ENCODE data around the gene AKAP8L. TPM values are rescaled to one million over a fixed set of nuclear protein-coding genes. Genes with fewer than 3 reads are reported as not detected.

Gene AKAP8L, protein sequence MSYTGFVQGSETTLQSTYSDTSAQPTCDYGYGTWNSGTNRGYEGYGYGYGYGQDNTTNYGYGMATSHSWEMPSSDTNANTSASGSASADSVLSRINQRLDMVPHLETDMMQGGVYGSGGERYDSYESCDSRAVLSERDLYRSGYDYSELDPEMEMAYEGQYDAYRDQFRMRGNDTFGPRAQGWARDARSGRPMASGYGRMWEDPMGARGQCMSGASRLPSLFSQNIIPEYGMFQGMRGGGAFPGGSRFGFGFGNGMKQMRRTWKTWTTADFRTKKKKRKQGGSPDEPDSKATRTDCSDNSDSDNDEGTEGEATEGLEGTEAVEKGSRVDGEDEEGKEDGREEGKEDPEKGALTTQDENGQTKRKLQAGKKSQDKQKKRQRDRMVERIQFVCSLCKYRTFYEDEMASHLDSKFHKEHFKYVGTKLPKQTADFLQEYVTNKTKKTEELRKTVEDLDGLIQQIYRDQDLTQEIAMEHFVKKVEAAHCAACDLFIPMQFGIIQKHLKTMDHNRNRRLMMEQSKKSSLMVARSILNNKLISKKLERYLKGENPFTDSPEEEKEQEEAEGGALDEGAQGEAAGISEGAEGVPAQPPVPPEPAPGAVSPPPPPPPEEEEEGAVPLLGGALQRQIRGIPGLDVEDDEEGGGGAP
- total RNA-seq (2014; rRNA removed; shearing (Covaris generic)) = 66.2 and 66.3 TPM in 2 replicates

DNA sequence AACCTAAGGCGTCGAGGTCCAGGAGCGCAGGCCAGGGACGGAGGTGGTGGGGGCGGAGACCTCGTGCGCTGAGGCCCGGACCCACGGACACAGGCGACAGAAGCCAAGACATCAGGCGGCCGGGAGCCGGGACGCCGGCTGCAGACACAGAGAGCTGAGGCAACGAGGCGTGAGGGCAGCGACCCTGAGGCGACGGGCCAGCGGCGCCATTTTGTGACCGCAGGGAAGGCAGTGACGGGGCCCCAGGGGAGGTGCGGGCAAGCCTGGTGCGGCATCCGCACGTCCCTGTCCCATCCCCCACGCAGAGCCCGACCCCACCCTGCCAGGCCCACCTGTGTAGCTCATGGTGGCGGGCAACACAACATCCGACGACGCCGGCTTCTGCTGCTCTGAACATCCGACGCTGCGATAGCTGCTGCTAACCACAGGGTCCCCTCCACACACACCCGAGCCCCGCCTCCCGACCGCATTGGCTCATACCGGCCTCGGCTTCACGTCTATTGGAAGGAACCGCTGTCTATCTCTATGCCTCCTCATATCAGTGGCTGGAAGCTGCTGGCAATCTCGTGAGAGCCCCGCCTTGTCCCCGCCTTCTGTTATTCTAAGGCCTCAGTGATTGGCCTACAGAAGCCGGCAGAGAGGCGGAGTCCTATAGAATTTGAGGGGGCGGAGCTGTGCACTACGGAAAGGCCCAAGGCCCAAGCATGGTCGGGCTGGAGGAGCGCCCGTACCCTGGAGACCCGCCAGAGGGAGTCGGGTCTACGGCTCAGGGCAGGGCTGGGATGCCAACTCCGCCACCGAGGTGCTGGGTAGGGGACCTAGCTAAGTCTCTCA is at the start of gene AKAP8L:
TSS of gene AKAP8L (minus strand) at position 410 of the 834 bp plus-strand sequence. CDS start at position 345, 65 bp downstream.
- peak; percentile 97 for DNase-seq (ENCODE audit: low spot score)

DNA sequence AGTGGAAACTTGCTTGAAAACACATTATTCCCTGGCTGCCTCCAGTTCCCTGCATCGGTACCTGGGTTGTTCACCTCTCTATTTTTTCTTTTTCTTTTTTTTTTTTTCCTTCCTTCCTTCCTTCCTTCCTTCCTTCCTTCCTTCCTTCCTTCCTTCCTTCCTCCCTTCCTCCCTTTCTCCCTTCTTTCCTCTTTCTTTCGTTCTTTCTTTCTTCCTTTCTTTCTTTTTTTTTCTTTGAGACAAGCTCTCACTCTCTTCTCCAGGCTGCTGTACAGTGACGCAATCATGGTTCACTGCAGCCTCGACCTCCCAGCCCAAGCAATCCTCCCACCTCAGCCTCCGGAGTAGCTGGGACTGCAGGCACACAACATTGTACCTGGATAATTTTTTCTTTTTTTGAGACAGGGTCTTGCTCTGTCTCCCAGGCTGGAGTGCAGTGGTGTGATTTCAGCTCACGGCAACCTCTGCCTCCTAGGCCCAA is 49.0 kb upstream of the AKAP8L start:
- no peak for DNase-seq (ENCODE audit: low spot score)

DNA sequence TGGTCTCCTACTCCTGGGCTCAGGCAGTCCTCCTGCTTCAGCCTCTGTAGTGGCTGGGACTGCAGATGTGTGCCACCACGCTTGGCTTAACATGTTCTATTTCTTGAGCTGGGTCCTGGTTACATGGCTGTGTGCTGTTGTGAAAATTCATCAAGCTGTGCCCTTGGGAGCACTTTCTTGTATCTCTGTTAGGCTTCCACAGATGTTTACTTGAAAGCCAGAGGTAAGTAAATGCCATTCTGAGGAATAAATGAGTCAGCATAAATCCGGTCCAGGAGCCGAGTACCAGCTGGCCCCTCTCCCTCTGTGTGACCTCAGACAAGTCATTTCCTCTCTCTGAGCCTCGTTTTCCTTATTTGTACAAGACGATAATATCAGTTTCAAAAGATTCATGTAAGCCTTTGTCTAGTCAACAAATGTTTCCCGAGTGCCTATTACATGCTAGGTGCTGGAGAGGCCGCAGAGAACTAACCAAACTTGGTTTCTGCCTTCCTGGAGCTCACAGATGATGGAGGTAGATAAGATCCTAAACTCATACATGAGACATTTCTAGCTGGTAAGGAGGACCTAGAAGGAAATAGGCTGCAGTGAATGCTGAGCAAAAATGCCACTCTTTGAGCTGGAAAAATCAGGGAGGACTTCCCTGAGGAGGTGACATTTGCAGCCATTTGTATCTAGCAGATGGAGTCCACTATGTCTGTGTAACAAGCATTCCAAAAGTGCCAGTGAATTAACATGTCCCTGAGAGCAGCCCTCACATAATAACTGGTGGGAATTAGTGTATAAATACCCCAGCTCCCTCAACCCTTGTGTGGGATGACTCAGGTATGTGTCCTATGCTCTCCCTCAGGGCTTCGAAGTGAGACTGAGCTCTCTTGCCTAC is 48.3 kb upstream of the AKAP8L start:
- peak; percentile 14 for DNase-seq (ENCODE audit: low spot score)

DNA sequence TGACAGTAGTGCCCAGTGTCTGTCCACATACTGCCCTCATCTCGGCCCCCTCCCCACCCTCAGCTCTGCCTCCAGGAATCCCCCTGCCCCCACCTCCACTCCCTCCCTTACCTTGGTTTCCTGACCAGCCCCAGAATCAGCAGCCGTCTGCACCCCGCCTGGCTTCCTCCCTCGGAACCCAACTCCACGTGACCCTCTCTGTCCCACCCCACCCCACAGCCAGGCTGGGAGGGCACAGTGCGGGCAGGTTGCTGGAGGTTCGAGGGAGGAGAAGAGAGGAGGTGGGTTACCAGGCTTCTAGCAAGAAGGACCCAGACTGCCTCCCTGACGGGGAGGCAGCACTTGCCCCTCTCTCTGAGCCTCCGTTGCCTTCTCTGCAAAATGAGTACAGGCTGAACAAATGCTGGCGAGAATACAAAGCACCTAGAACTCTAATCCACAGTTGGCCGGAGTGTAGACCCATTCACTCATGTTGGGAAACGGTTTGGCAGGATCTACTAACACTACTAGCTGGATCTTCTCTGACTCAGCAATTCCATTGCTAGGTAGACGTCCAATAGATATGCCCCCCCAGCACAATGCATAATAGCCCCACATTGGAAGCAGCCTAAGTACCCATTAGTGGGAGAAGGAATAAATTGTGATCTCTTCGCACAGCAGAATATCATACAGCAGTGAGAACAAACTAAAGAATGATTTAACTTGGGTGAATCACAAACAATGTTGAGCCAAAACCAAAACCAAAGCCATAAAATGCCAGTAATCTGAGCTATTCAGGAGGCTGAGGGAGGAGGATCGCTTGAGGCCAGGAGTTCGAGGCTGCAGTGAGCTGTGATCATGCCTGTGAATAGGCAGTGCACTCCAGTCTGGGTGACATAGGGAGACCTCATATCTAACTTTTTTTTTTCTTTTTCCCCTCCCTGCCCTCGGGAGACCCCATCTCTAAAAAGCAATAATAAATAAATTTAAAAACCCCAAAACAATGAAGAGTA is 45.9 kb upstream of the AKAP8L start, which contains the start of gene RASAL3:
TSS of gene RASAL3 (minus strand) at position 151 of the 992 bp plus-strand sequence. CDS start 186 bp downstream, outside the sequence.
- DNase-seq (ENCODE audit: low spot score) = no peak

DNA sequence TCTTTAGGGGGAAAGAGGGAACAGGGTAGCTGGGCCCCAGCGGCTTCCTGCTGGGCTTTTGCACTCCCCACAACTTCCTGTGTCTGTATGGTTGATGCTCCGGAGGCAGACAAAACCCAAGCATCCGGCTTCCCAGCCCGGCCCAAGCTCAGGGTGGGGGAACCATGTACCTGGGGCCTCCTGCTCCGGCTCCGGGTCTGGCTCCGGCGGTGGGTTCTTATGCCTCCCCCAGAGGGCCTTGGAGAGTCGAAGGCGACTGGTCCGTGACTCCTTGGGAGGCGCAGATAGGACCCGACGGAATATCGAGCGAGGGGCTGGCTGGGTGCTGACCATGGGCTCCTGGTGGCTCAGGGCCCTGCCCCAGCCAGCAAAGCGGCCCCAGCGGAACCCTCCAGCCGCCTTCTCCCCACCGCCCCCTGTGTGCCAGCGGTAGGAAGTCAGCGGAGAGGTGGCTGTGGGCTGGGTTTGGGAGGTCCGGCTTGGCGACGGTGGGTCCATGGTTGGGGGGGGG is 45.1 kb upstream of the AKAP8L start:
- no peak for DNase-seq (ENCODE audit: low spot score)

DNA sequence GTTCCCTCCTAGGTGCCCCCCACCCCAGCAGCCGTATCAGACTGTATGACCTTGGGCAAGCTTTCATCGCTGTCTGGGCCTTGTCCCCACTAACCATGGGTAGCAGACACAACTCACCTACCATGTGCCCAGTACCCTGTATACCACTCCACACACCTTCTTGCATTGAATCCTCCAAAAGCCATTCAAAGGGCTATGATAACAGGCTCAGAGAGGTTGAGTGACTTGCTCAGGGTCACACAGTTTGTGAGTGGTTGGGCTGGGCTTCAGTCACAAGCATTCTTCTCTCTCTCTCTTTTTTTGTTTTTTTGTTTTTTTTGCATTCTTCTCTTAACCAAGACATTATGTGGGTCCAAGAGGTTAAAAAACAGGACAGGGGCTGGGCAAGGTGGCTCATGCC is 42.9 kb upstream of the AKAP8L start:
- no peak for DNase-seq (ENCODE audit: low spot score)

DNA sequence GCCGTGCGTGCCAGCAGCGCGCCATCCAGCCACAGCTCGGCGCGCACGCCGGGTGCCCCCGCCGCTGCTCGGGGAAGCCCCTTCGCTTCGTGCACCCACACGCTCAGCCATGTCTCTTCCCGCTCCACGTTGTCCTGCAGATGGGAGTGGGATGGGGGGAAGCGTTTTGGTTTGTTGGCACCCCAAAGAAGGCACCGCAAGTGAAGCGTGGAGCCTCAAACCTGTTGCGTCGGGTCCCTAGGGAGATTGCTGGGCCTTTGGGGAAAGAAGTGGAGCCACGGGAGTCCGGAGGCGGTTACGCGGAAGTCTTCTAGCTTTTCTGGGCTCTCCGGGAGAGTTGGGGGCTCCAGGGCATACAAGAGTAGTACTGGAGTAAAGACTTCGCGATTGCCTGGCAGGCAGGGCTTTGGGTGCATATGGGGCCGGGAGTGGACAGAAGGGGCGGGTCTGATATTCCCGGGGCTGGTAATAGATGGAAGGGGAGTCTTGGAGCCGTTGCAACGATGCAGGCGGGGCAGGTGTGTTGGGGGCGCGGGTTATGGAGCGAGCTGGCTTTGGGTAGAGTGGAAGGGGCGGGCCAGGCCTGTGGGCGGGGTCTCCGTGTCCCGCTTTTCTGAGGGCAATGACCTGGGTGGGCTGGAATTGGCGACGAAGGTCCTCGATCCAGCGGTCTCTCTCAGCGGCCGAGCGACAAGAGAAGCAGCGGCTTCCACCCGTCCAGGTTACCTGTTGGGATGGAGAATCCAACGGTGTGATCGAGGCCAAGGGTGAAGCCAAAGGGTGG is 39.1 kb upstream of the AKAP8L start:
- no peak for DNase-seq (ENCODE audit: low spot score)

DNA sequence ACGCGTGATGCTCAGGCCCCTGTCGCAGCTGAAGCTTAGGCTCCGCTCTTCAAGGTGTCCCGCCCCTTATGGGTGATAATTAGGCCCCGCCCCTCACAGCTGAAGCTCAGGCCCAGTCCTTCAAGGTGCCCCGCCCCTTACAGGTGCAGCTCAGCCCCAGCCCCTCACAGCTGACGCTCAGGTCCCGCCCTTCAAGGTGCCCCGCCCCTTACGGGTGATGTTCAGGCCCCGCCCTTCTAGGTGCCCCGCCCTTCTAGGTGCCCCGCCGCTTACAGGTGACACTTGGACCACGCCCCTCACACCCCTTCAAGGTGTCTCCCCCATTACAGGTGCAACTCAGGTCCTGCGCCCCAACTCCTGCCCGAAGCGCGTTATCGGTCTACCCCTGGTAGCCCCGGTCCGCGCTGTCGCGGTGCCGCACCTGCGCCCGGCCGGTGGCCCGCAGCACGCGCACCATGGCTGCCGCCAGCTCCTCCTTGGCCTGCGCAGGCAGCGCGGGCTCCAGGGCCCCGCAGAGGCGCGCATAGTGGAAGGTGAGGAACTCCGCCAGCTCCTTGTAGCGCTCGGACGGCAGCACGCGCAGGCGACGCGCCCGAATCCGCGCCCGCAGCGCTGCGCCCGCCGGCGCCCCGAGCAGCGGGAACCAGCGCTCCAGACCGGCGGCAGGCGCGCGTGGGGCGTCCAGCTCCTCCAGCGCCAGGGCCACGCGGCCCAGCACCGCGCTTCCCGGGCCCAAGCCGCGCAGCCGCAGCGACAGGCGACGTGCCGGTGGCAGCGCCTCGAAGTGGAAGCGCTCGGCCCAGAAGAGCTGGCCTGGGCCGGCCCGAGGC is 38.3 kb upstream of the AKAP8L start:
- no peak for DNase-seq (ENCODE audit: low spot score)

DNA sequence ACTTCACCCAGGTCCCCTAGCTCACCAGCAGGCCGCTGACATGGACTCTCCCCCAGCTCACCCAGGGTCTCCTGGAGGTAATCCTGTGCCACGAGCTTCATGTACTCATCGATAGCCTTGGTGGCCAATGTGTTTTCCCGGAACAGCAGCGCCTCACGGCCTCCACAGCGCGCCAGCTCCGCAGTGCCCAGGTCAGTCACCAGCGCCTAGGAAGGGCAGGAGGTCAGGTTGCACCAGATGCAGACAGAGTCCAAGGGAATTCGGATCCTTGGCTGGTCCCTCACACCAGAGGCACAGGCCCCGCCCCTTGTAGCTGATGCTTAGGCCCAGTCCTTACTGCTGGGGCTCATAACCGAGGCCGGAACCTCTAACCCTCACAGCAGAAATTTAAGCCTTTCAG is 37.7 kb upstream of the AKAP8L start:
- DNase-seq (ENCODE audit: low spot score) = no peak

DNA sequence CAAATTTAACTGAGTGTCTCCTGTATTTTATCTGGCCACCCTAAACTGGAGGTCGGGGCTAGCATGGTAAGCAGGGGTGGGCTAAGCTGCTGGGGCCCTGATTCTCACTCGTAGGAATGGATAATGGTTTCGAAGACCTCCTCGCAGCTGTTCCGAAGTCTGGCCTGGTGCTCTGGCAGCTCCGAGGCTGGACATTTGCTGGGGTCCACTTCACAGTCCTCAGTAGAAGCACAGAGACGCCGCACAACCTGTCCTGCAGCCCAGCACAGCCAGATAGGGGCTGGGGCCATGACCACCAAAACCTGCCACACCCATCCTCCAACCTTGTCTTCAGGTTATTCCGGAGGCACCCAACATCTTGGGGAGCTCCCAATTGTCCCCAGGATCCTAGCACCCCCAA is 37.2 kb upstream of the AKAP8L start:
- no peak for DNase-seq (ENCODE audit: low spot score)

DNA sequence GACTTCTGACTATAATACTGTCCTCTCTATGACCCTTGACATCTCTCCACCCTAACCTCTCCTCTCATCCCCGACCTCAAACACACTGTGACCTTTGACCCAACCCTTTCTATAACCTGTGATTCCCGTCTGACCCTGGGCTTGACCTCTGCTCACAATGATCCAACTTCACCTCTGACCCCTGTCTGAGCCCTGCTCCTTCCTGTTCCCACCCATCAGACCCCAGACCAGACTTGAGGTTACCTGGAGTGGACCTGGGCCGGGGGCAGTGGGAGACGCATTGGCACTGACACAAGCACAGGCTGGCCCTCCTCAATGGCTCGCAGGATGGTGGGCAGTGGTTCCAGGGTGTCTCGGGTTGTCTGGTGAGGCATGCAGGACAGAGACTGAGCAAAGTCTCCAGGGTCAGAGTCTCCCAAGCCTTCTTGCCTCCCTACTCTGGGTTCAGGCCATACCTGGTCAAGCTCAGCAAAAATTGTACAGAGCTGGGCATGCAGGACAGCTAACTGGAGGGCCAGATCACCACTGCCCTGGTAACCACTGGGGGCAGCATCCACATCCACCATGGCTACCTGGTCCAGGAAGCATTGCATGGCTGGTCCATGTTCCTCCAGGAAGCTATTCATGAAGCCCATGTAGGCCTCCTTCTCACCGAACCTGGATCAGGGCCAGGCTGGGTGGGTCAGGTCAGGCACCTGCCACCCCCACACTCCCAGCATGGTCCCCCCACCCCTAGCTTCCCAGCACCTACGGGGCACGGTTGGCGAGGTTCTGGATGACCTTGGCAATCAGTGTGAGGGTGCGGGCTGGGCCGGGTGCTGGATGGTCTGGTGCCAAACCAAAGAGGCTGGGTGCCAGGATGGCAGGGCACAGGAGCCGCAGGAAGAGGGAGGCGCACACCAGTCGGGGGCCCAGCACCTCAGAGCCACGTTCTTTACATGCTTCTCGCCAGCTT is 35.4 kb upstream of the AKAP8L start:
- no peak for DNase-seq (ENCODE audit: low spot score)

DNA sequence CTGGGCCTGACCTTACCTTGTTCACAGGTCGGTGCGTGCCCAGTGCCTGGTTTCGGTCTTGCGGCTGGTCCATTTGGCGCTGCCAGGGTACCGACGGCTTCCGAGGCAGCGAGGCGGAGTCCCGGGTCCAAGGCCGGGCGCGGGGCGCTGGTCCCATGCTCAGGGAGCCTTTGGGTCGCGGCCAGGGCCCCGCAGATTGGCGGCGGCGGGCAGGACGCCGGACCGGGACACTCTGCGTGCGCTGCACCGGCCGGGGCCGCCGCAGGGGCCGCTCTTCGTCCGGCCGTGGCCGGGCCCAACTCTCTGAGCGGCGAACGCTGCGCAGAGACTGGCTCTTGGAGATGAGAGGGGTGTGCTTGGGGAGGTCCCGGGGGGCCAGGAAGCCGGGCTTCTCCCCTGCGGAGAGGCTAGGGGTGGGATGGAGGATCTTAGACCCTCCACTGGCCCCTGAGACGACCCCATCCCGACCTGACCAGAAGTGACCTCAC is 34.3 kb upstream of the AKAP8L start:
- no peak for DNase-seq (ENCODE audit: low spot score)

DNA sequence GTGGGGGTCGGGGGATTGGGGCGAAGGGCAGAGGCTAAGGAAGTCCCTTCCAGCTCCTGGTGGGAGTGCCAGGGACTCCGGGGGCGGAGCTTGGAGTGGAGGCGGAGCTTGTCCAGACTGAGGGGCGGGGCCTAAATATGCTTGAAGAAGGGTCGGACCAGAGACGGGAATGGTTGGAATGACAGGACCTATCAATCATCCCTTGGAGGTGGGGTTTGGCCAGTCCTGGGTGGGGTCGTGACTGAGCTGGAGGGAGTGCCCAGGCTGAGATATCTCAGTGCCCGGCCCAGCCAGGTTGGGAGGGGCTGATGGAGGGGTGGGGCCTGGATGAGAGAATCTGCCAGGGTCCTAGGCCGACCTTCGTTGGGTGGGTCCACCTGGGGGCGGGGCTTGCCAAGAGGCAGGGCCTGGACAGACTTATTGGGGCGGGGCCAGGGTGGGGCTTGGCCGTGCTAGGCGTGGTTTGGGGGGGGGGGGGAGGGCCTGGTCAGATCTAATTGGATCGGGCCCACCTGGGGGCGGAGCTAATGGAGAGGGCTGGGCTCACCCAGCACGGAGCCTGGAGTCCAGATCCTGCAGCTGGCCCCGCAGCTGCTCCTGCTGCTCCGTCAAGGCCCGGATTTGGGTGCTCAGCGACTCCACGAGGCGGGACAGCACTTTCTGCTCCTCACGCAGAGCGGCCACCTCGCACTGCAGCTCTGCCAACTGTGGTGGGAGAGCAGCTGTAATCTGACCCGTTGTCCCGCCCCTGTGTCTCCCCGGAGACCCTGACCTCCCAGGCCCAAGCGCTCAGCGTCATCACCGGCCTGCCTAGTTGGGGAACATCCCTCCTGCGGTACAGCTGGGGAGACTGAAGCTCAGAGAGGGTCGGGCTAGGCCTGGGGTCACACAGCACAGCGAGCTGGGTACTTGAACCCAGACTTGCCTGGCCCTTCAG is 33.6 kb upstream of the AKAP8L start:
- DNase-seq (ENCODE audit: low spot score) = peak; percentile 36

DNA sequence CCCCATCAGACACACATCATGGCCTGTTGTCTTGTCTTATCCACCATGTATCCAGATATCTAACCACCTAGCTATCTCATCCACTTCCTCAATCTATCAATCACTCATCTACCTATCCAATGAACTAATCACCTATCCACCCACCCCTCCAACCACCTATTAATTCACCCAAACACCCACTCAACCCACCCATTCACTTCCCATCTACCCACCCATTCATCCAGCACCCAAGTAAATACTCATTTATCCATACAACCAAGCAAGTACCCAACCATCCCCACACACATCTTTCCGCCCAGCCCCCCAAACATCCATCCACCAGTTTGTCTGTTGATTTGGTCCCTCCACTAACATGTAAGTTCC is 31.7 kb upstream of the AKAP8L start:
- DNase-seq (ENCODE audit: low spot score) = no peak
